HL-60/S4 (cell line): ENCODE measurements around the gene METTL24.

Experiments
- in situ Hi-C: fragments of 300-500 bp; cut with MboI; formaldehyde crosslinking; loops from 2 replicates; pipeline ENCODE4 v1.14.3; 2022; ENCODE audit warnings: low sequenced_read_pairs

METTL24 gene

DNA sequence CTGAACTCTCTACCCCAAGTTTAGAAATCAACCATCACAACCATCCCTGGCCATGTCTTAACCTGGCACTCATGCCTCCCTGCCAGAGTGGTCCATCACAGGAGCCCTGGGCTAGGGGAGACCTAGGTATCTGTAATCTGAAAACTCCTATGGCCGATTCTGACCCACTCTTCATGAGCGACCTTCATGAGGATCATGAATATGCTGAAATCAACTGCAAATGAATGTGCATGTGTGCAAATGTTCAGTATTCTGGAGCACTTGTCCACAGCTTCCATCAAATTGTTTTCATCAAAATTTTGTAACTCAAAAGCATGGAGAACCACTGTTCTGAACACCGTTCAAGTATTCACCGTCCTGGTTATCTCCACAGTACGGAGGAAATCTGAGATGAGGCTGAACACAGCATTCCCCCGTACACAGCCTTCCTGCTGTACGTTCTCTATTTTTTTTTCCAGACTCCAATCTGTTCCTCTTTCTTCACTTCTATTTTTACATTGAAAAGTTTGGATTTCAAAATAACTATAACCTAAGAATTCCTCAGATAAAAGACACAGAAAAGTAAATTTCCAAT is 17.7 kb downstream of the METTL24 start:
- in situ Hi-C loops, result no loop called here

DNA sequence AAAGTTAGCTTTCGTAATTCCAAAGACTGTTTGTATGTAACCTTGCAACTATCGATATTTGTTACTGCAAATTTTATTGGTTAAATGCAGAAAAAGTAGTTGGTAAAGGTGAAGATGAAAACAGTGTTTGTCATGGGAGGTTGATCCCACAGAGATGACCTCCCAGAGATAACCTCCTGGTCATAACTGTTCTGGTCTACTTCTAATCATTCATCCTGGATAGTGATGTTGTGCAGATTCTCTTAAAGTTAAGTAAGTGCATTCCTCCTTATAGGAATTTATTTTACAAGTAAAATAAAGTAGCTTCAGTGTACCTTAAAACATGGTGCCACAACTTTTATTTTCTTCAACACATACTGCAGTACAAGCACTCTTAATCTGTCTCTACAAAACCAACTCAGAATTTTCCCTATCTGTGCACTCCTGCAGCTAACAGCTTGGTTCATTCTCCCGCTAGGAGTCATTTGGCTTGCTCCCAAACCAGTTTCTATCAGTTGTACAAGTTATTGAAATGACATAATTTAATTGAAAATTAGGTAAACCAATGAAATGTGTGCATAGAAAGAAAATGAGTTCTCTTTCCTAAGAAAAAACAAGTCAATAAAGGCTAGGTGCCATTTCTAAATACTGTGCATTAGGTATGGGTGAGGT is 19.2 kb downstream of the METTL24 start:
- in situ Hi-C loops, result no loop called here

DNA sequence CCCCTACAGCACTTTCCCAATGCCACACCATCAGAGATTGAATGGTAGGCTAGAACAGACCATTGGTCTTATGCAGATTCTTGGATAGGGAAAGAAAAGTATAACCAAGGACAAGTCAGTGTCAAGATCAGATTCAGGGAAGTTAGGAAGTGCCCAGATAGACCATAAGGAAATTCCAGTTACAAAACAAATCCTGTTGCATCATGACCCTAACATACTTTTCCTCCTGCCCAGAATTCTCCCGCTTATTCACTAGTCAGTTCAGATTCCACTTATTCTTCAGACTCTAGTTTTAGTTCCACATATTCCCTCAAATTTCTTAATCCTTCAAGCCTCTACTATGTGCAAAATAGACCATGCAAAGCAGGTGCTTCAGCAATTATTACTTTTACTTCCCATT is 20.7 kb downstream of the METTL24 start:
- in situ Hi-C loops, result no loop called here

DNA sequence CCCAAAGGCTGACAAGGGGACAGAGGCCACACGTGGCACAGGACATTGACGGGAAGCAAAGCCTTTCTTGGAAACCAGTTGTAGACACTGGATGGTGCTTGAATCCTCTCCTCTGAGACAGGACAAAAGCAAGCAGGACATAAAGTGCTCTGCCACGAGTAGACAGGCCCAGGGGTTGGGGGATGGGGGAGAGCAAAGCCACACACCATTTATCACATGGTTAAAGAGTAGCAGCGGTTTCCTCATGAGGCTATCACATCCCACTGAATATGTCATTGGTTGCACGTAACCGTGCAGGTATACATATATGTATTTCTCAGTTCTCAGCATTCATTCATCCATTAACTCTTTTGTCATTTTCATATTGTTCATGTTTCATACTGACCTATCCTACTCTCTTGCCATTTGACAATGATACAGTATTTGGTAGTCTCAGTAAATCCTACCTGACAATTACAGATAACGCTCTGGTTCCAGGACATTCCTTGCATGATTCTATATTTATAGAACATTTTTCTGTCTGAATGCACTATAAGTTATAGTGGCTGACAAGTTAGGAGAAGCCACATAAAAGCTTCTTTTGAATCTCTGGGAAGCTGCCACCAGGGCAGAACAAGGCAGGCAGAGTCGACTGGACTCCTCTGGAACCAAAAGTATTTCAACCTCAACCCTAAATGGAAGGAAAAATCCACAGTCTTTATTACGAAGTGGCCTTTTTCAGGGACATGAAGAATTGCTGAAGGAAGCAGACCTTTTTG is 23.5 kb downstream of the METTL24 start:
- in situ Hi-C loops, result no loop called here

DNA sequence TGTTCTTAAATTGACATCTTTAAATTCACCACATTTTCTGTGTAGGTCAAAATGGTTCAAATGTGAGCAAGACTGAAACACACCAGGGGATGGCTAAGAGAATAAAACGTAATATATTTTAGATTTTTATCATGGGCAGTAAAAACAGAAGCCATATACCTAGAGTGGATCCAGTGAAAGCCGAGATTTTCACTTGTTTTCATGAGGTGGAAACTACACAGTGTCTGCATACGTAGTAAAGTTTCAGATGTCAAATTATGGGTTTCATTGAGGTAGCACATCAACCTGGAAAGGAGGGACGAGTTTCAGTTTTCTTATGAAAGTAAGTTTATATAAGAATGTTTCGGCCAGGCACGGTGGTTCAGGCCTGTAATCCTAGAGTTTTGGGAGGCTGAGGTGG is 25.9 kb downstream of the METTL24 start:
- in situ Hi-C loops, result no loop called here

DNA sequence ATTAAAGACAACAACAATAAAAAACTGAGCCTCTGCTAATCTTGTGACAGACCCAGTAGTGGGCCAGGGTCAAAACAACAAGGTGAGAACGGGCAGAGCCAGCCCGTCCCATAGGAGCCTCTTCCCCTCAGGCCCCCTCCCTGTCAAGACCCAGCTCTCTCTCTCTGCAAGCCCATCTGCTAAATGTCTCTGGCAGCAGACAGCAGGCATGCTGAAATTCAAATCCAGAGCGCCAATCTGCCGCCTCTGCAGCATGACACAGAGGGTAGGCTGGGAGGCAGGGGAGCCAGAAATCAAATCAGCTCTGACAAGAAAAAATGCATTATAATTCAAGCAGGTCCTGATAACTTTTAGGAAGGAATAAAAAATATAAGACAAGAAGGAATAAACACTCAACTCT is 26.3 kb downstream of the METTL24 start:
- in situ Hi-C loops, result no loop called here

DNA sequence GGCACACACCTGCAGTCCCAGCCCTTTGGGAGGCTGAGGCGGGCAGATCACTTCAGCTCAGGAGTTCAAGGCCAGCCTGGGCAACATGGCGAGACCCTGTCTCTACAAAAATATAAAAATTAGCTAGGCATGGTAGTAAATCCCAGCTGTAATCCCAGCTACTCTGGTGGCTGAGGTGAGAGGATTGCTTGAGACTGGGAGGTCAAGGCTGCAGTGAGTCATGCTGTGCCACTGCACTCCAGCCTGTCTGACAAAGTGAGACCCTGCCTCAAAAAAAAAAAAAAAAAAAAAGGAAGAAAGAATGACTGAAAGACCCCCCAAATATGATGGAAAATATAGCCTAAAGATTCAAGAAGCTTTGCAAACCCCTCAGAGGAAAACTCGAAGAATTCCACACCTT is 26.8 kb downstream of the METTL24 start:
- in situ Hi-C loops, result no loop called here

DNA sequence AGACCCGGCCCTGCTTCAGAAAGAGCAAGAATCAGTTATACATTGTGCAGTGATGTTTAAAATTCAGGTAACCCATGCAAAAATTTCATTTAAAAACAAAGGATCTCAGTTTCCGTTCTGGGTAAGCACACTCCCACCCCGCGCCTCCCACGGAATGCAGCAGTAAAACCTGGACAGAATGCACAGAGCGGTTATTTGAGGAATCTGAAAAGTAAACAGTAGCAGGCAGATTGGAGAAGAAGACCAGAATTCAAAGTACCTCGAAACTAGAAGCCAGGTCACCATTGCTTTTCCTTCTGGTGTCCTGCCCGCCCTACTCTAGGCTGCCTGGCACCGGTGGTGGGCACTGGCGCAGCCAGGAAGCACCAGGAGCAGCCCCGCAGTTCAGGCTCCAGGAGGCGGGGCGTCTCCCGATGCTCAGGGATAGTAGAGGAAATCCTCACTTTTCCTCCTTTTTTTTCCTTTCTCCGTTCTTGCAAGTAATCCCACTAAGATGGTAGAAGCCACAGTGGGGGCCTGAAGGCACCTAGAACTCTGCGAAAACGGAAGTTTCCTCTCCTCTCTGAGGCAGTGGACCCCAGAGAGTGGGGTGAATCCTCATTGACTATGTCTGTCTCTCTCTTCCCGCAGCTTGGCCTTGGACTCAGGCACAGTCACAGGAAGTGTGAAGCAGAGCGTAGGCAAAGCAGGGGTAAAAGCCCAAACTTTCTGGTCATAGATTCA is 28.3 kb downstream of the METTL24 start:
- in situ Hi-C loops, result no loop called here

DNA sequence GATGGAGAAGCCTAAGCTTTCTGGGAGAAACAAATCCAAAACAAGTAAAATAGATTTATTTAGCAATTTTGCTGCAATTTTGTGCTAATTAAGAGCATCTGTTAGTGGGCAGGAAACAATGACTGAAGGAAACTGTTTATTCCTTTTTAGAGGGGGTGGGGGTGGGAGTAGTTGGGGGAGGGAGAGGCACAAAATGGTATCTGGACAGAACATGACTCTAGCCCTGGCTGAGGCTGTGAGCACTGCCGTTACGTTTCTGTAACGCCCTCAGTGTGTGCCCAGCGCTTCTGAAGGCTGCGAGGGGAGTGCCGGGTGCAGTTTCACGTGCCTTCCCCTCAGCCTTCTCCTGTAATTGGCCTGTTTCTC is 28.8 kb downstream of the METTL24 start:
- in situ Hi-C loops, result no loop called here

DNA sequence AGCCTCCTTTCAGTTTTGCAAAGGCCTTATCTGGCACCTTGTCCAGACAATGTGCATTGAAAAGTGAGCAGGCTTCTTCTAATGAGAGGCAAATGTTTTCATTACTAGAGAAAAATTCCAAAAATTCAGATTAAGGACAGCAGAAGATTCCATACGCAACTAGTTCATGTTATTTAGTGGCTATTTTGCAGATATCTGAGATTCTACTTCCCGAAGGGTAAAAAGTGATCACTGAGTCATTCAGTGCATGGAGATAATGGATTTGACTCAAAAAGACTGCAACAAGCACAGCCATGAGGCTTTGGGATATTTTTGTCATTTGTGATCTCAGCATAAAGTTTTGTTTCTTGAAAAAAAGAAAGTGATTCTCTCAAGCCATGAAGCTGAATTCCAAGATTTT is 29.9 kb downstream of the METTL24 start:
- in situ Hi-C loops, result no loop called here

DNA sequence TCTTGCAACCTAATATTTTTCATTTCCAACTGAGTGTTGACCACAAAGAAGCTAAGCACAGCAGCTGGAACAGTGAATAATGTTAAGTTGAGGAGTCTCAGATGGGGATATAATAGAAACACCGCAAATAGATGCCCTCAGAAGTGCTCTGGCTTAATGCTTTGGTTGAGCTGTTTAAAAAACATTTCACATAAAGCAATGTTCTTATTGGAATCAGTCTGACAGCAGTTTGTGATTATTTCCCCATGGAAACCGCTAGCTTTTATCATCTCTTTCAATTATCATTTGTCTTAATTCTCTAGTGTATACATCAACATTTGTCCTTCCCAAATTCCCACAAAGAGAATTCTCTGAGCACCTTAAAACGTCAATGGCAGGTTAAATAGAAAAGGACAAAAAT is 30.8 kb downstream of the METTL24 start:
- in situ Hi-C loops, result no loop called here

DNA sequence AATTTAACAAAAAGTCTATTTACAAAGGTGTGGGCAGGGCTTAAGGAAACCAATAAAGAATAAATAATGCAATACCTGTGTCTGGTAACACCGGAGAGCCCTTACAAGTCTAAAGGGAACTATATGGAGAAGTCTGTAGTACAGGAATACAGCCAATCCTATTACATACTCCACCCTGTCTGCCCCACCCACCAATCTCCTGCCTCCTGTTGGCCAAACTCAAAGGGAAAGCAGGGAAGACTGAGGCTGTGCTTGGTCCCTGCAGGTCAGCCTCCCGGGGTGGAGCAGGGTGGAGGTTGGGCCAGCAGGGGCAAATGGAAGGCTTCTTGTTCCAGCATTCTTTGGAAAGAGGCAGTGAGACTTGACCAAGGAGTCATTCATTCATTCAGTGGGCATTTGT is 31.5 kb downstream of the METTL24 start:
- in situ Hi-C loops, result no loop called here

DNA sequence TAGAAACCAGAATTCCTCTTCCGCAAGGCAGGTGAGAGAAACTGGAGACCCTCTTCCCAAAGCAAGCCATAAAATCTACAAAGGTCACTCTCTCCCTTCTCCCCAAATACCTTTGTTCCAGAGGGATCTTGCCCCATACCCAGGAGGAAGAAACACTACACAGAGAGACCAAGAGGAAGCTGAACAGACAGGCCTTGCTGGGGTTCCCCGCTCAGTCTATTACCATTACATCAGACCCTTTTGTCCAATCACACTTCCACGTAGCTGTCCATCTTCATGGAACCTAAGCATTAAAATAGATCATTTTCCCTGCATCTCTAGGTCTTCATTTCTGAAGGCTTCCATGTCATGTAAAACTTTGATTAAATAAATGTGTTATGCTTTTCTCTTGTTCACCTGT is 32.1 kb downstream of the METTL24 start:
- in situ Hi-C loops, result no loop called here

DNA sequence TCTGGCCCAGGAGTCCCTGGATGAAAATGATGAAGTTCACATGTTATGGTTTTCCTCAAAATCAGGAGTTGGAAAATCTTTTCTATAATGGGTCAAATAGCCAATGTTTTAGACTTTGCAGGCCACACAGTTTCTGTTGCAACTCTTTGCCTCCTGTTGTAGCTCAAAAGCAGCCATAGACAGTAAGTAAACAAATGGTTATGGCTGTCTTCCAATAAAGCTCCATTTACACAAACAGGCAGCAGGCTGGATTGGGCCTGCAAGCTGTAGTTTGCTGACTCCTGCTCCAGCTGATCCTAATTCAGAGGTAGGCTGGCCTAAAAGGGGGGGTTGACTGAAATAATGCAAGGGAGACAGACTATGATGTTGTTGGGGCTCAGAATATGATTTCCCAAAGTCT is 33.0 kb downstream of the METTL24 start:
- in situ Hi-C loops, result no loop called here

DNA sequence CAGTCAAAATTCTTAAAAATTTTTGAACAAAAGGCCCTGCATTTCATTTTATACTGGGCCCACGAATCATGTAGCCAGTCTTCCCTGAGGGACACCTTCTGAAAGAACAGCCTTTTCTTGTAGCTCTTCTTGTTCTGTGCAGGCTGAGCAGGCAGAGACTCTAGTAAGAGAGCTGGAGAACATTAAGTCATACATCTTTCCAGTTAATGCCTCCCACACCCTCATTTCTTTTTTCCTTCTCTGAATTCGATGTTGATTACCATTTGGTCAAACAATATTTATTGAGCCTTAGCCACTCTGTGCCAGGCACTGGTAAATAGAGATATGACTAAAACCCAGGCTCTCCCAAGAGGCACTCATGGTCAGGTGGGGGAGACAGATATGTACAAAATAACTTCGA is 33.6 kb downstream of the METTL24 start:
- in situ Hi-C loops, result no loop called here

DNA sequence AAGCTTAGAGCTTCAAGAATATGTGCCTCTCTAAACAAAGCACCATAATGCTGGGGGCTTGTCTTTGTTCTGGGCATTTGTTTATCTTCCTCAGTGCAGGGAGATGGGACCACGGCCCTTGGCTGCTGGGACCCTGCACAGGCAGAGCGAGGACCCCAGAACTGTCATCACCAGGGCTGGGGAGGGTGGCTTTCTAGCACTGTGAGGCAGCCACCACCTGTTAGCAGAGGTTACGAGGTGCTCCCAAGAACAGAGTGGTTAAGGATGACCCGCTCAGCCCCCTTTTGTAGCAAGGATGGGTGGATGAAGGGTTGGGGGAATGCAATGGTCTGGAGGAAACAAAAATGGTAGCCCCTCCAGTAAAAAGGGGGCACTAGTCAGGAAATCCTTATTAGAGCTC is 34.9 kb downstream of the METTL24 start:
- in situ Hi-C loops, result no loop called here

DNA sequence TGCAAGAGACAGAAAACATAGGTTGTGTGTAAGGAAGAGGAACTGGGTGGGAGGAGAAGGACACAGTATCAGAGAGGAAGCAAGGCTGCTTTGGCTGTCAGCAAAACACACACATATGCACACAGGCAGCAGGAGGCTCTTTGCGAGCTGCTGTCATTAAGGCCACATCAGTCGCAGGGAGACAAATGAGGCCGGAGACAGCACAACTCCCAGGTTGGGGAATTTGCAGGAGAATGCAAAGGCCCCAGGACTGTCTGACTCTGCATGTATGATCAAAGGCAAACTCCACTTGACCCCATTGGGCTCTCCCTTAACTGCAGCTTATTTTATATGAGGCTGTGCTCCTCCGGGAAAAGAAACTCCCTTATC is 35.3 kb downstream of the METTL24 start:
- in situ Hi-C loops, result no loop called here

DNA sequence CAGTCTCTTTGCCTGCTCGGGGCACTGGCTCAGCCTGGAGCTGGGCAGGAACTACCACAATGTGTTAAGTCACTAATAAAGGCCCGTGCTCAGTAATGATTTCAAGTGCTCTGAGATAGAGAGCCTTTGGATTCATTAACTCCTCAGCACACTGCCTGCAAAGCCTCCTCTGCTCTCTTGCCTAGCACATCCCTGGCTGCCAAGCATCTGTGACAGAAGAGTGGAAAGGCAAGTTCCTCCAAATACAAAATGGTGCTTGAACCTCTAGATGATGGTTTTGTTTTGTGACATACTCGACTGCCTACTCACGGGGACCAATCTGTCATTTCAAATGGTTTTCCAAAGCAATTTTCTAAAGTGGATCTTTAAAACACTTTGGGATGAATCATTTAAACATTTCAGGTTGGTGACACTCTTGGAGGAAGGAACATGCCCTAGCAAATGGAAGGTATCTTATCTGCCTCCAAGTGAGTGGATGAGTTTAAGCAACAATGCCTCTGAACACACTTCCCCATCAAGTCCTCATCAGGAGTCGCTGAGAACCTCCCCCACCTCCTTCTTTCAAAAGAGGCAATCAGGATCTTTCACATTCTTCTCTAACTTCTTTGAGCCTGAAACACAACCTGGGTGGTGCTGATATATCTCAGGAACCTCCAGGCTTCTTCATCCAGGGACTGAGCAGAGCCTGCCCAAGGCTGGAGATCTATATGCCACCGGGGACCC is 35.8 kb downstream of the METTL24 start:
- in situ Hi-C loops, result no loop called here

DNA sequence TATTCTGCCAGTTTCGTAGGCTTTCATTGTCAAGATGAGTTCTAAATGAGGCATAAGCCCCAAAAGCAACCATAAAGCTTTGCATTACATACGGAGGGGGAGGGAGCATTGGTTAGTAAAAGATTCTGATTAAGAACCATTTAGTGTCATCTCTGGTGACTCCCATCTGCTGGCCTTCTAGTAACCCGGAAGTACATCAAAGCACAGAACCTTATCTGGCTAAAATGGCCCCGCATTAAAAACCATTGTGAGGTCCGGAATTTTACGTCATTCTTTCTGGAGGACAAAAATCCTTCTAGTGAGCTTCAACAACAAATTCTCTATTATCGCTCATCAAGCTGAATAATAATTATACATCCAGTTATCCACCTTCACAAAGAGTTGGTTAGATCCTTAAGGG is 37.8 kb downstream of the METTL24 start:
- in situ Hi-C loops, result no loop called here

DNA sequence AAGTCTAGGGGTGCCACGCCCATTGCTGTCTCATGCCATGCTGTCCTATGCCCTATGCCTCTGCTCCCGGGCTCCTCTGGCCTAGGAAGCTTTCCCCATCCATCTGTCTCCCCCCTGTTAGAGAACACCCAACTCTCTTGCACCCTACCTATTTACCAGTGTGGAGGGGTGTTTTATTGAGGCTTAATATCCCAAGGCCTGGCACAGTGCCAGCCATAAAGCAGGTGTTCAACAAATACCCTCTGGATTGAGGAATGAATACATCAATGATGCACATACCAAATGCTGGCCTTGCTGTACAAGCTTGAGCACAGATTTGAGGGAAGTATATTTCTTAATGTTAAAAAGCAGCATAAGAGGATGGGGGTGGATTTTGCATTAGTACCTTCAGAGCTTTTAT is 38.3 kb downstream of the METTL24 start:
- in situ Hi-C loops, result no loop called here

DNA sequence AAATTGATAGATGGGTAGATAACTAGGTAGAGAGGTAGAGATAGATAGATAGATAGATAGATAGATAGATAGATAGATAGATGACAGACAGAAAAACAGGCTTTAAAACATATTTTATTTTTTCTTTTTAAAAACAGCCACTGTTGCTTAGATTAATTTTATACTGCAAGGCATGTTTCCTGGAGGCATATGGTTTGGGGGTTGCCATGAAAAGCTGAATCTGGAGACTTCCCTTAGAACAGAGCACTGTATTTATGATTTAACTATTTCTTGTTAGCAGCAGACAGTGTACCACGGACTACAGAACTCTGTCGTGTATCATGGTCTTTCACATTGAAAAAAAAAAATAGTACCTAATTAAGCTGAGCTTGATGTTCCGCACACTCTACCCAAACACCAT is 38.8 kb downstream of the METTL24 start:
- in situ Hi-C loops, result no loop called here
